Activated CD4-positive, alpha-beta T cell treated with anti-CD3 and anti-CD28 coated beads, Interleukin-2, amount 50 U/mL, for 4 hours (primary cell): ENCODE results near the gene BRIP1.
"Not testable (repeated sequence)": the region's sequence is repeated elsewhere in the genome, so short reads cannot be mapped to it uniquely, and the experiment has no call there.

Experiments used
- DNase-seq, 2 experiments: peaks; one replicate each; pipeline ENCODE4 v3.0.0-alpha.2; 2020

Gene BRIP1

DNA sequence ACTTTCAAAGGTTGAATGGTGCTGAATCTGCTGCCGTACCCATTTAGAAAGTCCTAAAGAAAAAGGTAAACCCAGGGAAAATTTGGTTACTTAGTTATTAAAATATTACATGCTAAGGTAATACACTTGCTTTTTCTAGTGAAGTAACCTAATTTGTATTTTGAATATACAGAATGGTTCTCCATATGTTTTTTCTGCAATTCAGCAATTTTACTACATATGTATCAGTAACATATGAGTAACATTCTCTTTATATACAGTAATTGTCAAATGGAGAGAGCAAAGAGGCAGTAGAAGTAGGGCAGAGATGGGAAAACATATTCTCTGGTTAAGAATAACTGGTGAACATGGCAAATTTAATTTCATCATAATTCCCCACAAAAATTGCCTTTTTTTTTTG lies 177.2 kb downstream of the BRIP1 start:
- DNase-seq: no peak

DNA sequence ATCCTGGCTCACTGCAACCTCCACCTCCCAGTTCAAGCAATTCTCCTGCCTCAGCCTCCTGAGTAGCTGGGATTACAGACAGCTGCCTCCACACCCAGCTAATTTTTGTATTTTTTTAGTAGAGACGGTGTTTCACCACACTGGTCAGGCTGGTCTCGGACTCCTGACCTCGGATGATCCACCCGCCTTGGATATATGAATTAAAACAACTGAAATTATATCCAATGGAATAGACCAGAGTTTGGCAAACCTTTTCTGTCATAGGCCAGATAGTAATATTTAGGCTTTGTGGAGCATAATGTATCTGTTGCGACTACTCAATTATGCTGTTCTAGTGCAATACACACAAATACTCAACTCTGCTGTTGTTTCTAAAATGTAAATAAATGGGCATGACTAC lies 178.5 kb downstream of the BRIP1 start:
- no peak for DNase-seq

DNA sequence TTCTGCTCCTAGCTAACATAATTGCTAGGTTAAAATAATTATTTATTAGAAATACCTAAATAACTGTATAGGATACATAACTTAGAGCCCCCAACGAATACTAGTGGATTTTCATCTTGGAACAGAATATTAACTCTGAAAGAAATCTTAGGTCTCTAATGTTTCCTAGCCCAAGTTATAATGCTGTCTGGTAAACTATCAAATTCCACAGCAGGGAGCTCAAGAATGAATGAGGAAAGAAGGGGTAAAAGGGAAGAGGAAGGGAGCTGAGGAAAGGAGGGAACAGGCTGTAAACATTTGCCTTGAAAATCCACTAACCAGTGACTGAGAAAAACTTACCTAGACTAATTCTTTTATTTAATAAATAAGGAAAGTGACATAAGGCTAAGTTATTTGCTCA lies 179.2 kb downstream of the BRIP1 start:
- DNase-seq: no peak

DNA sequence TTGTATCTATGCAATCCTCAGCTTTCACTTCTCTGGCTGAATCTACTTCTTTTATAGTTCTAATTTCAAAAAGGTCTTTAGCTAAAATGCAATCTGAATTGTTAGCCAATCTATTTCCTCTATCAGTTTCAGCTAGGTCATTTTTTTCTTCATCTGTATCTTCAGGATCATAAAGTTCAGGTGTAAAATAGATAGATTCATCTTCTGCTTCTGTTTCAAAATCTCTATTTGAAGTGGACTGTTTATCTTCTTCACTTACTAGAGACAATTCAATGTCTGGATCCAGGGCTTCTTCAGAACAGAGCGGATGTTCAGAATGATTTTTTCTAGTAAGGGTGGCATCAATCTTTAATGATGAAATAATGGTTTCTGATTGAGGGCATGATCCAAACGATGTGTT lies 179.9 kb downstream of the BRIP1 start:
- no peak for DNase-seq

DNA sequence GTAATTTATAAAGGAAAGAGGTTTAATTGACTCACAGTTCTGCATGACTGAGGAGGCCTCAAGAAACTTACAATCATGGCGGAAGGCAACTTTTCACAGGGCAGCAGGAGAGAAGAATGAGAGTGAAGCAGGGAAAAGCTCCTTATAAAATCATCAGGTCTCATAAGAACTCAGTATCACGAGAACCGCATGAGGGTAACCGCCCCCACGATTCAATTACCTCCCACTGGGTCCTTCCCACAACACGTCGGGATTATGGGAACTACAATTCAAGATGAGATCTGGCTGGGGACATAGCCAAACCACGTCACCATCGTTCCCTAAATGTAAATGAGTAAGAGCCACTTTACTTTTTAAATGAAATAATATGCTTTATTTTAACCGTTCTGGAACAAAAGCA lies 182.4 kb downstream of the BRIP1 start:
- DNase-seq: no peak

DNA sequence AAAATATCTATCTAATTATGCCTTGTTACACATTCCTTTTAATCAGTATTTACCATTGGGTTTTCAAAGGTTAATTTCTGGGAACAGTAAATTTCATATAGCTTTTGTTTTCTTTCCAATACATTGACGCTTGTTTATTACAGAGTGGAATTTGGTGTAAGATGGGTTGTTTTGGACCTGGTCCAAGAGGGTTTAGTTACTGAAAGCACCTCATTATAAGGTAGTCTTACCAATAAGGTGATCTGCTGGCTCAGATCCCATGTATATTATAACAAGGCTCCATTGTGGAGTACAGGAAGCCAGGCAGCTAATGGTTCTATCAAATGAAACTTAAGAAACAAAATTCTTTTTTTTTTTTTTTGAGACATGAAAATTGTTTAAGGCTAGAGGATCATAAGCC lies 185.0 kb downstream of the BRIP1 start:
- no peak for DNase-seq

DNA sequence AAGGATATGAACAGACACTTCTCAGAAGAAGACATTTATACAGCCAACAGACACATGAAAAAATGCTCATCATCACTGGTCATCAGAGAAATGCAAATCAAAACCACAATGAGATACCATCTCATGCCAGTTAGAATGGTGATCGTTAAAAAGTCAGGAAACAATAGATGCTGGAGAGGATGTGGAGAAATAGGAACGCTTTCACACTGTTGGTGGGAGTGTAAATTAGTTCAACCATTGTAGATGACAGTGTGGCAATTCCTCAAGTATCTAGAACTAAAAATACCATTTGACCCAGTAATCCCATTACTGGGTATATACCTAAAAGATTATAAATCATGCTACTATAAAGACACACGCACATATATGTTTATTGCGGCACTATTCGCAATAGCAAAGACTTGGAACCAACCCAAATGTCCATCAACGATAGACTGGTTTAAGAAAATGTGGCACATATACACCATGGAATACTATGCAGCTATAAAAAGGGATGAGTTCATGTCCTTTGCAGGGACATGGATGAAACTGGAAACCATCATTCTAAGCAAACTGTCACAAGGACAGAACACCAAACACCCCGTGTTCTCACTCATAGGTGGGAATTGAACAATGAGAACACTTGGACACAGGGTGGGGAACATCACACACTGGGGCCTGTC lies 186.0 kb downstream of the BRIP1 start:
- DNase-seq: not testable (repeated sequence)

DNA sequence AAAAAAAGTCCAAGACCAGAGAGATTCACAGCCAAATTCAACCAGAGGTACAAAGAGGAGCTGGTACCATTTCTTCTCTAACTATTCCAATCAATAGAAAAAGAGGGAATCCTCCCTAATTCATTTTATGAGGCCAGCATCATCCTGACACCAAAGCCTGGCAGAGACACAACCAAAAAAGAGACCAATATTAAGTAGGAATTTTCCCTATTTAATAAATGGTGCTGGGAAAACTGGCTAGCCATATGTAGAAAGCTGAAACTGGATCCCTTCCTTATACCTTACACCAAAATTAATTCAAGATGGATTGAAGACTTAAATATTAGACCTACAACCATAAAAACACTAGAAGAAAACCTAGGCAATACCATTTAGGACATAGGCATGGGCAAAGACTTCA lies 186.8 kb downstream of the BRIP1 start:
- DNase-seq: not testable (repeated sequence)

DNA sequence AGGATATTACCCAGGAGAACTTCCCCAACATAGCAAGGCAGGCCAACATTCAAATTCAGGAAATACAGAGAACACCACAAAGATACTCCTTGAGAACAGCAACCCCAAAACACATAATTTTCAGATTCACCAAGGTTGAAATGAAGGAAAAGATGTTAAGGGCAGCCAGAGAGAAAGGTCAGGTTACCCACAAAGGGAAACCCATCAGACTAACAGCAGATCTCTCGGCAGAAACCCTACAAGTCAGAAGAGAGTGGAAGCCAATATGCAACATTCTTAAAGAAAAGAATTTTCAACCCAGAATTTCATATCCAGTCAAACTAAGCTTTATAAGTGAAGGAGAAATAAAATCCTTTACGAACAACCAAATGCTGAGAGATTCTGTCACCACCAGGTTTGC lies 188.7 kb downstream of the BRIP1 start:
- not testable (repeated sequence) for DNase-seq

DNA sequence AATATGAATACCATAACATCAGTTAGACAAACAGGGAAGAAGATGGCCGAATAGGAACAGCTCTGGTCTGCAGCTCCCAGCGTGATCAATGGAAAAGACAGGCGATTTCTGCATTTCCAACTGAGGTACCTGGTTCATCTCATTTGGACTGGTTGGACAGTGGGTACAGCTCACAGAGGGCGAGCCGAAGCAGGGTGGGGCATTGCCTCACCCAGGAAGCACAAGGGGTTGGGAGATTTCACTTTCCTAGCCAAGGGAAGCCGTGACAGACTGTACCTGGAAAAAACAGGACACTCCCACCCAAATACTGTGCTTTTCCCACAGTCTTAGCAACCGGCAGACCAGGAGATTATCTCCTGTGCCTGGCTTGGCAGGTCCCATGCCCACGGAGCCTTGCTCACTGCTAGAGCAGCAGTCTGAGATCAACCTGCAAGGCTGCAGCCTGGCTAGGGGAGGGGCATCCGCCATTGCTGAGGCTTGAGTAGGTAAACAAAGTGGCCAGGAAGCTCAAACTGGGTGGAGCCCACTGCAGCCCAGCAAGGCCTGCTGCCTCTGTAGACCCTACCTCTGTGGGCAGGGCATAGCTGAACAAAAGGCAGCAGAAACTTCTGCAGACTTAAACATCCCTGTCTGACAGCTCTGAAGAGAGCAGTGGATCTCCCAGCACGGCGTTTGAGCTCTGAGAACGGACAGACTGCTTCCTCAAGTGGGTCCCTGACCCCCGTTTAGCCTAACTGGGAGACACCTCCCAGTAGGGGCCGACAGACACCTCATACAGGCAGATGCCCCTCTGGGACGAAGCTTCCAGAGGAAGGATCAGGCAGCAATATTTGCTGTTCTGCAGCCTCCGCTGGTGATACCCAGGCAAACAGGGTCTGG lies 190.1 kb downstream of the BRIP1 start:
- not testable (repeated sequence) for DNase-seq

DNA sequence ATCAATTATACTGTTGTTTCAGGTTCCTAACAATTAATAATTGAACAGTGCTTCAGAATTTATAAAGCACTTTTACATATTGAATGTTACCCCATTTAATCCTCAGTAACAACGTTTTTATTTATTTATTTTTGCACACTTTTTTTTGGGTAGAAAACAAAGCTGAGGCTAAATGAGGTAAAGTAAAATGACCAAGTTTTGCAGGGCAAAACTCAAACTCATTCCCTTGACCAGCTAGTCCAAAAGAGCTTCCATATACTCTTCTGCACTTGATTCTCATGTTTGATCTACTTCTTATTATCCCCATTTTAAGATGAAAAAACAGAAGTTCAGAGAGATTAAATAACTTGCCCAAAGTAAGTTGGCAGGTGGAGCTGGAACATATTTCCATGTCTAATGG lies 191.2 kb downstream of the BRIP1 start:
- DNase-seq: no peak

DNA sequence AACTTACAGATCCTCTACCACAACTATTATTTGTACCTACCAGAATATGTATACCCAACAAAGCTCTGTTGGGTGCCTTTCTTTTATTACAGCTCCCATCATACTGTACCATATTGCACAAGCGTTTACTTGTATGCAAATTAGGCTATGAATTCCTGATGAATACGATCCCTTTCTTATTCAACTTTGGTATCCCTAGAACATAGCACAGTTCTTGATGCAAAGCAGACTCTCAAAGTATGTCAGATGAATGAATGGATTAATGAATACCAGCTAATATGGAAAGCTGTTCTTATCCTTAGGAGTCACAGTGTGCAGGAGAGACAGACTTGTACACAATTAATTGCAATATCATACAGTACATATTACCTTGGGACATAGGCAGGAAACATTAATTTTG lies 192.6 kb downstream of the BRIP1 start:
- no peak for DNase-seq

DNA sequence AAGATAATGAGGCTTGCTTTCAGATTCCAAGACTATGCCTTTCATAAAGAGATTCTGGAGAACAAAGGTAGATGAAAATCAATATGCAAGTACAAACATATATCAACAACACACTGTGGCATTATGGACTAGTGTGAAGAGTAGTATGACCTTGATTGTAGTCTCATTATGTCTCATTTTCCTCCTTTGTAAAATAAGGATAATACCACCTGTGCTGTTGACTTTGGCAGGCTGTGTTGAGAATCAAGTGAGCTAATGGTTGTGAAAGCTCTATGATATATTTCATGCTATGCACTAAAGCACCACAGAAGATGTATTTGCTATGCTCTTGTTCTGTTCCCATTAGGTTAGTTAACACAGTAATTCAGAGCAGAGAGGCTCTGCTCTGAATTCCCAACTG lies 193.8 kb downstream of the BRIP1 start:
- DNase-seq: no peak

DNA sequence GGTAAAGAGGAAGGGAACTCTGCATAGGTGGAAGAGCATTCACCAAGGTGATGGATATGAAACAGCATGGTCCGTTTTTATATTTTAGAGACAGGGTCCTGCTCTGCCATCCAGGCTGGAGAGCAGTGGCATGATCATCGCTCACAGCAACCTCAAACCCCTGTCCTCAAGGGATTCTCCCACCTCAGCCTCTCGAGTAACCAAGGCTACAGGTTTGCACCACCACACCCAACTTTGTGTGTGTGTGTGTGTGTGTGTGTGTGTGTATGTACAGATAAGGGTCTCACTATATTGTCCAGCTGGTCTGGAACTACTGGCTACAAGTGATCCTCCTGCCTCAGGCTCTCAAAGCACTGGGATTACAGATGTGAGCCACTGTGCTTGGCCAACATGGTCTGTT lies 194.8 kb downstream of the BRIP1 start:
- no peak for DNase-seq

DNA sequence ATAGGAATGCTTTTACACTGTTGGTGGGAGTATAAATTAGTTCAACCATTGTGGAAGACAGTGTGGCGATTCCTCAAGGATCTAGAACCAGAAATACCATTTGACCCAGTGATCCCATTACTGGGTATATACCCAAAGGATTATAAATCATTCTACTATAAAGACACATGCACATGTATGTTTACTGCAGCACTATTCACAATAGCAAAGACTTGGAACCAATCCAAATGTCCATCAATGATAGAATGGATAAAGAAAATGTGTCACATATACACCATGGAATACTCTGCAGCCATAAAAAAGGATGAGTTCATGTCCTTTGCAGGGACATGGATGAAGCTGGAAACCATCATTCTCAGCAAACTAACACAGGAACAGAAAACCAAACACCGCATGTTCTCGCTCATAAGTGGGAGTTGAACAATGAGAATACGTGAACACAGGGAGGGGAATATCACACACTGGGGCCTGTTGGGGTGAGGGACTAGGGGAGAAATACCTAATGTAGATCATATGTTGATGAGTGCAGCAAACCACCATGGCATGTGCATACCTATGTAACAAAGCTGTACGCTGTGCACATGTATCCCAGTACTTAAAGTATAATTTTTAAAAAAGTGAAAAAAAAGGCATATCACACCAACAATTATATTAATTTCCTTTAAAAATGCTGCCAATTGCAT lies 196.8 kb downstream of the BRIP1 start:
- not testable (repeated sequence) for DNase-seq

DNA sequence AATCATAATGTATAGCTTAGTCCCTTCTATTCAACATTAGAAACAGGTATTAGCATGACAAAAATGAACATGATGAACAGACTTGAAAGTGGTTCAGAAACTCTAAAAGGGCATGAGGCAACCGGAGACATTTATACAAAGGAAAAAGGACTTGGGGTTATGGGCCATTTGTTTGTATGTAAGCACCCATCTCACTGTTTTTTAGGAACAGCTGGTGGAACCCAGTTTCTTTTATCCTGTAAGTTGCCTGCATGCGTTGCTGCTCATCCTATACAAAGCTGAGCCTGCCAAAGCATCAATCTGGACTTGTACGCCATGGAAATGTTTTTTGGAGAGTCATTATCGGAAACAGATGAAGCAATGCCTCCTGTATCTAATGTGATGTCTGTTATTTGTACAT lies 200.0 kb downstream of the BRIP1 start:
- DNase-seq: no peak

DNA sequence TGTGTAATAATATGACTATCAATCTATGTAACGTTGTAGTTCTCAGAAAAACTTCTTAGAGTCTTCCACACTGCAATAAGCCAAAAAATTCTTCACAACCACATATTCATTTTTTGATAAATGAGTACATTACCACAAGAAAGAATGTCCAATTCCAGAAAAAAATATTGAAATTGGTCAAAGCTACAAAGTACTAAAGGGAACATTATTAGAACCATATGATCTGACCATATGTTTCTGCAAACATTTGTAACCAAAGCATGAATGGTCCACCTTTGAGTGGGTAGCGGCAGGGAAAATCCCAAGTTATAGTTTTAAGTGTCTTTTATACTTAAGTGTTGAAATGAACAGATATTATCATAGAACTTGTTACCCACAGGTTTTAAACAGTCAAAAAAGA lies 200.6 kb downstream of the BRIP1 start:
- DNase-seq: no peak

DNA sequence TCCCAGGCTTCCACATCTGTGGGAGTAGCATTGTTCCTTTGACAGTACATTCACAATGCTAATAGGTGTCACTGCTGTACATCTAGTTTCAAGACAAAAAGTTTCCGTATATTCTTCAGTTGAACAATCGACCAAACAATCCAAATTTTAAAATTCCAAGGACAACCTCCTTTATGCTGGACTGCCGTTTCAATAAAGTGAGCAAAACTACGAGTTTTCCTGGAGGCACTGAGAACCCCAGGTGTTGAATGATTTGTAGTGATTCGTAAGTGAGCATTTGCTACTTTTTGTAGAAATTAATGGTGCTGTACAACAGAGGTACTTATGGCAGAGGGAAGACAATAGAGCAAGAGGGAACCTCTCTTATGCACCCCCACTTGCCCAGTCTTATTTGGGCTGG lies 201.1 kb downstream of the BRIP1 start:
- DNase-seq: no peak

DNA sequence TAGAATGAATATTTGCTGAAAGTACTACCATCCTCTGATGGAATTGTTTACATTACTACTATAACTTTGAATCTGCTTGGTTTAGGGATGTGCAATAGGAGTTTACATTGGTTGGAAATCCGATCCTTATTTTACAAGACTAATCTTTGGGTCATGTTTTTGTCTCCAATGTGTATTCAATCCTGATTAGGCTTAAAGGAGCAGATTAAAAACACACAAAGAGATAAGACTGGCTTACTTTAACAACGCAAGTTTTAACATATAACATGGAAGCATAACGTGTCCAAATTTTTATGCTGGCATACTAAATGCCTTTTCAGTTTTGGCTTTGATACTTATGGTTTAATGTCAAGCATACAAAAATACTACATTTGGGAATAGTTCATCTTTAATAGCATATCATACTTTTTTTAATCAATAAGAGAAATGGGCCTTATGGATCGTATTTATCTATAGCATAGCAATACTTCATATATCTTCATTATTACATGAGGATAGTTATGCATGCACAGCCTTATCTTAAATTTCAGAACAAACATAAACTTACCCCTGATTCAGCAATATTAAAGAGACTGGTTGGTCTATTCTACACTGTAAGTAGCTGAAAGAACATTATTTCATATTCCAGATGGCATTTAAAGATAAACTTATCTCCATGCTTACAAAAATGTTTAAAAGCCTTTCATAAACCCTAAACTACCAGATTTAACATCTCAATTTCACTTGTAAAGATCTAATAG lies 202.4 kb downstream of the BRIP1 start:
- no peak for DNase-seq

DNA sequence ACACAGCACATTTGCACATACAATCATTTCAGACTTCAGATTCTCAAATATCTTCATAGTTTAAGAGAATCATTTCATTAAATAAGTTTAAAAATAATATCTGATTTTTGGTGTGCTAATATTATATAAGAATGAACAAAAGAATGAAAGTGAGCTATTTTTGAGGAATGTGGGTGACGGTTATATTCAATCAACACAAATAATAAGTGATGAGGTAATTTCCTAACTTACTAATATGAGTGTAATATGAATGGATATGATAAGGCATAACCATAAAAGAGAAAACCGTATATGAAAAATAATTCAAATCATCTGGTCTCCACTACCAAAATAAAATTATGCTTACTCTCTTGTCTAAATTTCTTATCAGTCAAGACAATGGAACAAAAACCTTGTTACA lies 203.9 kb downstream of the BRIP1 start:
- DNase-seq: no peak

DNA sequence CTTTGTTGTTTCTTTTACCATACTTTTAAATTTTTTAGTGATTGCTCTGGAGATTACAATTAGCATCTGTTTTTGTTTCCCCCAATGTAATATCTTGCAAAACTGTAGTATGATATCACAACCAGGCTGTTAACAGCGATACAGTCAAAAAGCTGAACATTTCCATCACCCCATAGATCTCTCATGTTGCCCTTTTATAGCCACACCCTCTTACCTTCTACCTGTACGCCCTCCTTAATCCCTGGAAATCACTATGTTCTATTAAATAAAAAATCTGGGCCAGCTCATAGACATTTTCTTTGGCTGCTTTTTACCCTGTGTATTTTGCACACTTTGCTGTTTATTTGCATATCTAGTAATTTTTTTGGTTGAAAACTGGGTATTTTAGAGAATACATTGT lies 205.1 kb downstream of the BRIP1 start:
- DNase-seq: no peak

DNA sequence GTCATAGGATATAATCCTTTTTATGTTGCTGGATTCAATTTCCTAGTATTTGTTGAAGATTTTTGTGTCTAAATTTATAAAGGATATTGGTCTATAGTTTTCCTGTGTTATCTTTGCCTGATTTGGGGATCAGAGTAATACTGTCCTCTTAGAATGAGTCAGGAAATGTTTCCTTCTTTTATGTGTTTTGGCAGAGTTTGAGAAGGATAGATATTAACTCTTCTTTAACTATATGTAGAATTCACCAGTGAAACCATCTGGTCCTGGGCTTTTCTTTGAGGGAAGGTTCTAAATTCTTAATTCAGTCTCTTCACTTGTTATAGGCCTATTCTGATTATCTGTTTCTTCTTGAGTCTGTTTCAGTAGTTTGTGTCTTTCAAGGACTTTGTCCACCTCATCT lies 206.0 kb downstream of the BRIP1 start:
- DNase-seq: no peak

DNA sequence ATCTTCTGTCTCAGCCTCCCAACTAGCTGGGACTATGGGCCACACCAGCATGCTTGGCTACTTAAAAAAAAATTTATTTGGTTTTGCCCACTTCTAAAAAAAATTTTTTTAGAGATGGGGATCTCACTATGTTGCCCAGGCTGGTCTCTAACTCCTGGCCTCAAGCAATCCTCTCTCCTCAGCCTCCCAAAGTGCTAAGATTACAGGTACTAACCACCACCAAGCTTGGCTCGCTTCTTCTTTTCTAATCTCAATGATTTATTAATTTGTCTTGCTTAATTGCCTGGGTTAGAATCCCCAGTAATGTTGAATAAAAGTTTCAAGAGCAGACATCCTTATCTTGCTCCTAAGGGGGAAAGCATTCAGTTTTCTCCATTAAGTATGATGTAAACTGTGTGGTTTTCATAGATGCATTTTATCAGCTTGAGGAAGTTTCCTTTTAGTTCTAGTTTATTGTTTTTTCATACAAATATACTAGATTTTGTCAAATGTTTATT lies 206.6 kb downstream of the BRIP1 start:
- DNase-seq: no peak
